ENCODE results near the gene SRP54. TPM values are rescaled to one million over a fixed set of nuclear protein-coding genes. Genes with fewer than 3 reads are reported as not detected.
A peak's percentile ranks its signal among the peaks of the same experiment; 100 is the strongest.

SRP54 gene
- total and polyA plus RNA-seq, 2 of the 13 experiments (the other 11 are each of a cell fraction or from before 2014, with no cell fraction given) = 42.2 to 207 TPM

DNA sequence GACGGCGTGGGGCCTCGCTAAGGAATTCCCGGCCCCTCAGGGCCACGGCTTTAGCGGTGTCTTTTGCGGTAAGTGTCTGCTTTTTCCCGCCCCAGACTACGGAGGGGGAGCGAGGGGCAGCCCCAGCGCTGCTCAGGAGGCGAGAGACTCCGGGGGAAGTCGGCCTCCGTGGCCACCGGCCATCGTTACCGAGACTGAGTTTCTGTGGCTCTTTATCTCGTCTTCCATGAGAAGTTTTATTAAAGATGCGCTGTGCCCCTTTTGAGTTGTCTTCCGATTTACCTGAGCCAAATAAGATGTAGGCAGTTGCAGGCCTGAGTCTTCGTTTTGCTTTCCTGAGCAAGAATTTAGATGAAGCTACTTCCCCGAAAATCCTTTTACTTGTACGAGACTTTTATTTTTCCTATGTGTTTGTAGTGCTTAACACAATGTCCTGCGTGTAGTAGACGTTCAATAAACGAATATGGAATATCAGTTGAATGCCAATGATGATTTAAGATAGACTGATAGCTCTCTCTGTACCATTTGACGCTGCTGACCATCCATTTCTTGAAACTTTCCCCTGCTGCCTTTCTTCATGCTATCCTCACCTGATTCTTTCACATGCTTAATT is 462 bp downstream of the SRP54 start (continued):
- TF ChIP-seq, protein P1, sequence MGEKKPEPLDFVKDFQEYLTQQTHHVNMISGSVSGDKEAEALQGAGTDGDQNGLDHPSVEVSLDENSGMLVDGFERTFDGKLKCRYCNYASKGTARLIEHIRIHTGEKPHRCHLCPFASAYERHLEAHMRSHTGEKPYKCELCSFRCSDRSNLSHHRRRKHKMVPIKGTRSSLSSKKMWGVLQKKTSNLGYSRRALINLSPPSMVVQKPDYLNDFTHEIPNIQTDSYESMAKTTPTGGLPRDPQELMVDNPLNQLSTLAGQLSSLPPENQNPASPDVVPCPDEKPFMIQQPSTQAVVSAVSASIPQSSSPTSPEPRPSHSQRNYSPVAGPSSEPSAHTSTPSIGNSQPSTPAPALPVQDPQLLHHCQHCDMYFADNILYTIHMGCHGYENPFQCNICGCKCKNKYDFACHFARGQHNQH (CRISPR knock-in tag; IDR thresholded peaks at IDR 0.05) = no peak
- TF ChIP-seq, protein P2, sequence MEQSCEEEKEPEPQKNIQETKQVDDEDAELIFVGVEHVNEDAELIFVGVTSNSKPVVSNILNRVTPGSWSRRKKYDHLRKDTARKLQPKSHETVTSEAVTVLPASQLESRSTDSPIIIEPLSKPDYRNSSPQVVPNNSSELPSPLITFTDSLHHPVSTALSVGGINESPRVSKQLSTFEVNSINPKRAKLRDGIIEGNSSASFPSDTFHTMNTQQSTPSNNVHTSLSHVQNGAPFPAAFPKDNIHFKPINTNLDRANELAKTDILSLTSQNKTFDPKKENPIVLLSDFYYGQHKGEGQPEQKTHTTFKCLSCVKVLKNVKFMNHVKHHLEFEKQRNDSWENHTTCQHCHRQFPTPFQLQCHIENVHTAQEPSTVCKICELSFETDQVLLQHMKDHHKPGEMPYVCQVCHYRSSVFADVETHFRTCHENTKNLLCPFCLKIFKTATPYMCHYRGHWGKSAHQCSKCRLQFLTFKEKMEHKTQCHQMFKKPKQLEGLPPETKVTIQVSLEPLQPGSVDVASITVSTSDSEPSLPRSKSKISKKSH (CRISPR knock-in tag; IDR thresholded peaks at IDR 0.05; ENCODE audit: borderline replicate concordance) = 0 out of 2 replicates have a peak, but pooled peaks have one; percentile 86
- peak; percentile 85; the same call in 1 of the 2 replicates for TF ChIP-seq BCL3 (CRISPR knock-in tag; IDR thresholded peaks at IDR 0.05)
- peak; percentile 7; the same call in 1 of the 2 replicates for TF ChIP-seq ZFX (CRISPR knock-in tag; IDR thresholded peaks at IDR 0.05; ENCODE audit: low read depth)
- peak; percentile 59 for TF ChIP-seq ELF4 (CRISPR knock-in tag; IDR thresholded peaks at IDR 0.05; ENCODE audit: borderline replicate concordance)
- TF ChIP-seq, protein P3, sequence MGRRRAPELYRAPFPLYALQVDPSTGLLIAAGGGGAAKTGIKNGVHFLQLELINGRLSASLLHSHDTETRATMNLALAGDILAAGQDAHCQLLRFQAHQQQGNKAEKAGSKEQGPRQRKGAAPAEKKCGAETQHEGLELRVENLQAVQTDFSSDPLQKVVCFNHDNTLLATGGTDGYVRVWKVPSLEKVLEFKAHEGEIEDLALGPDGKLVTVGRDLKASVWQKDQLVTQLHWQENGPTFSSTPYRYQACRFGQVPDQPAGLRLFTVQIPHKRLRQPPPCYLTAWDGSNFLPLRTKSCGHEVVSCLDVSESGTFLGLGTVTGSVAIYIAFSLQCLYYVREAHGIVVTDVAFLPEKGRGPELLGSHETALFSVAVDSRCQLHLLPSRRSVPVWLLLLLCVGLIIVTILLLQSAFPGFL (CRISPR knock-in tag; IDR thresholded peaks at IDR 0.05) = no peak
- TF ChIP-seq SNAI1 (CRISPR knock-in tag; IDR thresholded peaks at IDR 0.05; ENCODE audit: borderline replicate concordance) = 0 out of 2 replicates have a peak, but pooled peaks have one; percentile 96
- TF ChIP-seq GLI4 (CRISPR knock-in tag; IDR thresholded peaks at IDR 0.05; ENCODE audit: borderline replicate concordance) = no peak
- TF ChIP-seq, protein P4, sequence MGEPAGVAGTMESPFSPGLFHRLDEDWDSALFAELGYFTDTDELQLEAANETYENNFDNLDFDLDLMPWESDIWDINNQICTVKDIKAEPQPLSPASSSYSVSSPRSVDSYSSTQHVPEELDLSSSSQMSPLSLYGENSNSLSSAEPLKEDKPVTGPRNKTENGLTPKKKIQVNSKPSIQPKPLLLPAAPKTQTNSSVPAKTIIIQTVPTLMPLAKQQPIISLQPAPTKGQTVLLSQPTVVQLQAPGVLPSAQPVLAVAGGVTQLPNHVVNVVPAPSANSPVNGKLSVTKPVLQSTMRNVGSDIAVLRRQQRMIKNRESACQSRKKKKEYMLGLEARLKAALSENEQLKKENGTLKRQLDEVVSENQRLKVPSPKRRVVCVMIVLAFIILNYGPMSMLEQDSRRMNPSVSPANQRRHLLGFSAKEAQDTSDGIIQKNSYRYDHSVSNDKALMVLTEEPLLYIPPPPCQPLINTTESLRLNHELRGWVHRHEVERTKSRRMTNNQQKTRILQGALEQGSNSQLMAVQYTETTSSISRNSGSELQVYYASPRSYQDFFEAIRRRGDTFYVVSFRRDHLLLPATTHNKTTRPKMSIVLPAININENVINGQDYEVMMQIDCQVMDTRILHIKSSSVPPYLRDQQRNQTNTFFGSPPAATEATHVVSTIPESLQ (CRISPR knock-in tag; conservative IDR thresholded peaks at IDR 0.05) = no peak
- TF ChIP-seq TBX3 (IDR thresholded peaks at IDR 0.05; ENCODE audit: borderline replicate concordance) = no peak
- 0 out of 2 replicates have a peak, but pooled peaks have one; percentile 36 for TF ChIP-seq ZNF674 (CRISPR knock-in tag; IDR thresholded peaks at IDR 0.05; ENCODE audit: low read depth)
- no peak for TF ChIP-seq ZNF549 (CRISPR knock-in tag; IDR thresholded peaks at IDR 0.05)
- TF ChIP-seq, protein P5, sequence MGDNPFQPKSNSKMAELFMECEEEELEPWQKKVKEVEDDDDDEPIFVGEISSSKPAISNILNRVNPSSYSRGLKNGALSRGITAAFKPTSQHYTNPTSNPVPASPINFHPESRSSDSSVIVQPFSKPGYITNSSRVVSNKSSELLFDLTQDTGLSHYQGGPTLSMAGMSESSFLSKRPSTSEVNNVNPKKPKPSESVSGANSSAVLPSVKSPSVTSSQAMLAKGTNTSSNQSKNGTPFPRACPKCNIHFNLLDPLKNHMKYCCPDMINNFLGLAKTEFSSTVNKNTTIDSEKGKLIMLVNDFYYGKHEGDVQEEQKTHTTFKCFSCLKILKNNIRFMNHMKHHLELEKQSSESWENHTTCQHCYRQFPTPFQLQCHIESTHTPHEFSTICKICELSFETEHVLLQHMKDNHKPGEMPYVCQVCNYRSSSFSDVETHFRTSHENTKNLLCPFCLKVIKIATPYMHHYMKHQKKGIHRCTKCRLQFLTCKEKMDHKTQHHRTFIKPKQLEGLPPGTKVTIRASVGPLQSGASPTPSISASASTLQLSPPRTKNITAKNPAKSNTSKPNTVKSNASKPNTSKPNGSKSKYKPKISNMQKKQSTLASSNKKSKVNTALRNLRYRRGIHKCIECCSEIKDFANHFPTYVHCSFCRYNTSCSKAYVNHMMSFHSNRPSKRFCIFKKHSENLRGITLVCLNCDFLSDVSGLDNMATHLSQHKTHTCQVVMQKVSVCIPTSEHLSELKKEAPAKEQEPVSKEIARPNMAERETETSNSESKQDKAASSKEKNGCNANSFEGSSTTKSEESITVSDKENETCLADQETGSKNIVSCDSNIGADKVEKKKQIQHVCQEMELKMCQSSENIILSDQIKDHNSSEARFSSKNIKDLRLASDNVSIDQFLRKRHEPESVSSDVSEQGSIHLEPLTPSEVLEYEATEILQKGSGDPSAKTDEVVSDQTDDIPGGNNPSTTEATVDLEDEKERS (CRISPR knock-in tag; IDR thresholded peaks at IDR 0.05) = no peak
- no peak for TF ChIP-seq ZNF704 (CRISPR knock-in tag; IDR thresholded peaks at IDR 0.05; ENCODE audit: borderline replicate concordance)
- TF ChIP-seq SUZ12 (IDR thresholded peaks at IDR 0.05; ENCODE audit: low read depth, low read length) = no peak
